Stimulated activated CD8-positive, alpha-beta memory T cell treated with anti-CD3 and anti-CD28 coated beads, Interleukin-15, amount 100 ng/mL, for 24 hours (primary cell): ENCODE results near the gene DTNB.
"Not testable (repeated sequence)": the region's sequence is repeated elsewhere in the genome, so short reads cannot be mapped to it uniquely, and the experiment has no call there.

ENCODE experiments used
- DNase-seq: peaks from one replicate; pipeline ENCODE4 v3.0.0-alpha.2; 2020; ENCODE audit warnings: low read depth

The DTNB gene

DNA sequence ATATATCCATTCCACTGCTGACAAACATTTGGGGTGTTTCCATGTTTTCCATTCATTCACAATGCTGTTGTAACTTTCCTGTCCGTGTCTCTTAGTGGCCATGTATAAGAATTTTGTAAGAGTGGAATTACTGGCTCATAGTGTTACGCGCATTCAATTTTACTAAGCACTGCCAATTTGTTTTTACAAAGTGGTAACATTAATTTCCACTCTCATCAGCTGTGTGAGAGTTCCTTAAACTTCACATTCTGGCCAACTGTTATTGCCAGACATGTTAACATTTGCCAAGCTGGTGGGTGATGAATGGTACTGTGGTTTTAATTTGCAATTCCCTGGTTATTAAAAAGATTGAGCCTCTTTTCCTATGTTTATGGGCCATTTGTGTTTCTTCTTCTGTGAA, 134.2 kb downstream of the DTNB start:
- DNase-seq, result no peak

DNA sequence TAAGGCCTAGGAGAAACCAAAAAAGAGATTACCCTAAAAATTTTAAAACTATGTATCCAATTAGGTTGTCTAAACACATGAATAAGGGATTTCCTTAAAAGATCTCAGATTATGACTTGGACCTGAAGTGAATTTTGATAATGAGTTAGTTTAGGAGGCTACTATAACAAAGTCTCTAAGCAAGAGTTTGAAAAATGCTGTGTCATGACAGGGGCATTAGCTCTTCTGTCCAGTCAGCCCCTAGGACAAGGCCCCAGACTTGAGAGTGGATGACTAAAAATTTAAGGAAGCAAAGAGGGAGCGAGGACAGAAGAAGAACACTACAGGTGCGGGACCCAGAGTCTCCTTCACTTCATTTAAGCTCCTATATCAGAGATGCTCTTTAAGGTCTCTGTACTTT, 135.9 kb downstream of the DTNB start:
- no peak for DNase-seq

DNA sequence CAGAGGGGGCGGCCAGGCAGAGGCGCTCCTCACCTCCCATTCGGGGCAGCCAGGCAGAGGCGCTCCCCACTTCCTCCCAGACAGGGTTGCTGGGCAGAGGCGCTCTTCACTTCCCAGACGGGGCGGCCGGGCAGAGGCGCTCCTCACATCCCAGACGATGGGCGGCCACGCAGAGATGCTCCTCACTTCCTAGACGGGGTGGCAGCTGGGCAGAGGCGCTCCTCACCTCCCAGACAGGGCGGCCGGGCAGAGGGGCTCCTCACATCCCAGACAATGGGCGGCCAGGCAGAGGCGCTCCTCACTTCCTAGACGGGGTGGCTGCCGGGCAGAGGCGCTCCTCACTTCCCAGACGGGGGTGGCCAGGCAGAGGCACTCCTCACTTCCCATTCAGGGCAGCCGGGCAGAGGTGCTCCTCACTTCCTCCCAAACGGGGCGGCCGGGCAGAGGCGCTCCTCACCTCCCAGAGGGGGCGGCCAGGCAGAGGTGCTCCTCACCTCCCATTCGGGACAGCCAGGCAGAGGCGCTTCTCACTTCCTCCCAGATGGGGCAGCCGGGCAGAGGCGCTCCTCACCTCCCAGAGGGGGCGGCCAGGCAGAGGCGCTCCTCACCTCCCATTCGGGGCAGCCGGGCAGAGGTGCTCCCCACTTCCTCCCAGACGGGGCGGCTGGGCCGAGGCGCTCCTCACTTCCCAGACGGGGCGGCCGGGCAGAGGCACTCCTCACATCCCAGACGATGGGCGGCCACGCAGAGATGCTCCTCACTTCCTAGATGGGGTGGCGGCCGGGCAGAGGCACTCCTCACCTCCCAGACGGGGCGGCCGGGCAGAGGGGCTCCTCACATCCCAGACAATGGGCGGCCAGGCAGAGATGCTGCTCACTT, 137.7 kb downstream of the DTNB start:
- not testable (repeated sequence) for DNase-seq

DNA sequence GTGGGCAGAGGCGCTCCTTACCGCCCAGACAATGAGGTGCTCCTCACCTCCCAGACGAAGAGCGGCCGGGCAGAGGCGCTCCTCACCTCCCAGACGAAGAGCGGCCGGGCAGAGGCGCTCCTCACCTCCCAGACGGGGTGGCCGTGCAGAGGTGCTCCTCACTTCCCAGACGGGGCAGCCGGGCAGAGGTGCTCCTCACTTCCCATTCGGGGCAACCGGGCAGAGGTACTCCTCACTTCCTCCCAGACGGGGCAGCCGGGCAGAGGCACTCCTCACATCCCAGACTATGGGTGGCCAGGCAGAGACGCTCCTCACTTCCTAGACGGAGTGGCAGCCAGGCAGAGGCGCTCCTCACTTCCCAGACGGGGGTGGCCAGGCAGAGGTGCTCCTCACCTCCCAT, 138.4 kb downstream of the DTNB start:
- DNase-seq, result not testable (repeated sequence)

DNA sequence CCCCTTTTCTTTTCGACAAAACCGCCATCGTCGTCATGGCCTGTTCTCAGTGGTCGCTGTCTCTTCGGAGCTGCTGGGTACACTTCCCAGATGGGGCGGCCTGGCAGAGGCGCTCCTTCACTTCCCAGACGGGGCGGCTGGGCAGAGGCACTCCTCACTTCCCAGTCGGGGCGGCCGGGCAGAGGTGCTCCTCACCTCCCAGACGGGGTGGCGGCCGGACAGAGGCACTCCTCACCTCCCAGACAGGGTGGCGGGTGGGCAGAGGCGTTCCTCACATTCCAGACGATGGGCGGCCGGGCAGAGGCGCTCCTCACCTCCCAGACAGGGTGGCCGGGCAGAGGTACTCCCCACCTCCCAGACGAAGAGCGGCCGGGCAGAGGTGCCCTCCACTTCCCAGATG, 138.9 kb downstream of the DTNB start:
- no peak for DNase-seq

DNA sequence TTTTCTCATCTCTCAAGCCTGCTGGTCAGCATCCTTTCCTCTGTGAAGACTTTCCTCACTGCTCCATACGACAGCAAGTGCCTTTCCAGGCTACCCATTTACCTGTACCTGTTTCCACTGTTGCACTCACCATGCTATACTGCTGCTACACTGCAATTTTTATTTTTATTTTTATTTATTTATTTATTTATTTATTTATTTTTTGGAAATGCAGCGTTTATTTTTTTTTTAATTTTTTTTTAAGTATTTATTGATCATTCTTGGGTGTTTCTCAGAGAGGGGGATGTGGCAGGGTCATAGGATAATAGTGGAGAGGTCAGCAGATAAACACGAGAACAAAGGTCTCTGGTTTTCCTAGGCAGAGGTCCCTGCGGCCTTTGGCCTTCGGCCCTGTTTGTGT, 139.6 kb downstream of the DTNB start:
- DNase-seq, result not testable (repeated sequence)

DNA sequence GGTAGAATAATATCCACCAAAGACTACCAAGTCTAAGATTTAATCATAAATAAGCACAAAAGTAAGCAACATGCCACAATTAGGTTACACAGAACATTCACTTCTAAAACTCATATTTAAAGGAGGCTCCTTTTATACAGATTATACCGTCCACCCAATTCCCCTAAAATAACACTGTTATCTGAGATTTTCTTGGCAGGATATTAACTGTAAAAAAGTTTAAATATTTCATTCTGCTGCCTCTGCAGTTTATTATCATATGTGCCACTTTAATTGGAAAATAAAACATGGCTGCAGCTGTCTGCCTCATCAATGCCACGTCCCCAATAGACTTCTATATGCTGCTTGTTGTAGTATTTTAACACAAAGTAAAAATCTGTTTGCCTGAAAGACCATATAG, 140.9 kb downstream of the DTNB start:
- DNase-seq, result no peak

DNA sequence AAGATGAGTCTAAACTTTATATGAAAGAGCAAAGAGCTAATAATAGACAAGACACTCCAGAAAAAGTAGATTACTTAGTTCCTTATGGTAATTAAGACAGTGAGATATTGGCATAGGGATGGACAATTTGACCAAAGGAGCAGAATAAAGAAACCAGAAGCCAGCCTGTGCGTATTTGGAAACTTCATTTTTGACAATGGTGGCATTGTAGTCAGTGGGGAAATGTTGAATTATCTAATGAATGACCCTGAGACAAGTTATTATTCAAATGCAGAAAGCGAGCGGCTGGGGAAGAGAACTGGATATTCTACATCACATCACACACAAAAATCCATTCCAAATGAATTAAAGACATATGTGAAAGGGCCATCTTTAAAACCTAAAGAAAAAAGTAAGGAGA, 144.3 kb downstream of the DTNB start:
- no peak for DNase-seq

DNA sequence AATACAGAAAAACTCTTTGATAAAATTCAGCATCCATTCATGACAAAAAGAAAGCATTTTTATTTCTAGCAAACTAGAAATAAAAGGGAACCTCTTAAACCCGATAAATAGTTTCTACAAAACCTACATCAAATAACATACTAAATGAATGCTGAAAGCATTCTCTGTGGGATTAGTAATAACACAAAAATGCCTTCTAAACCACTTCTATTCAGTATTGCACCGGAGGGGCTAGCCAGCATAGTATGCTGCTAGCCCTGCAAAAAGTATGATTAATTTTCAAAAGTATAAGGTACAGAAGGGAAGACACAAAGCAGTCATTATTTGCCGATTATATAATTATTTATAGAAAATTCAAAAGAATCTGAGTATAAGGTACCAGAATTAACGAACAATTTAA, 145.2 kb downstream of the DTNB start:
- DNase-seq, result no peak

DNA sequence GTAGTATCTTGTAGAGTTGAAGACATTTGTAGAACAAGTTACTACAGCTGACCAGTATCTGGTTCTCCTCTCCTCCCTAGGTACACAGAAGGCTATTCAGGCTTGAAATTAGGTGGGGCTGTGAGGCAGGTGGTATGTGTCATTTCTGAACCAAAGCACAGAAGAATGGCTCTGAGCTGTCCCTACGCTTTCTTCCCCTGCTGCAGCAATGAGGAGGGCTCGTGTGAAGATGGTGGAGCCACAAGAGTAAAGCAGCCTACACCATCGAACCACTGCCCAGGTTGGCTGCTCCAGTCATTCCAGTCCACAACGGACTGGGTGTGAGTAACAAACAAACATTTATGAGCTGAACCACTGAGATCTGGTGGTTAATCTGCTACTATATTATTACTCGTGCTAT, 148.9 kb downstream of the DTNB start:
- no peak for DNase-seq

DNA sequence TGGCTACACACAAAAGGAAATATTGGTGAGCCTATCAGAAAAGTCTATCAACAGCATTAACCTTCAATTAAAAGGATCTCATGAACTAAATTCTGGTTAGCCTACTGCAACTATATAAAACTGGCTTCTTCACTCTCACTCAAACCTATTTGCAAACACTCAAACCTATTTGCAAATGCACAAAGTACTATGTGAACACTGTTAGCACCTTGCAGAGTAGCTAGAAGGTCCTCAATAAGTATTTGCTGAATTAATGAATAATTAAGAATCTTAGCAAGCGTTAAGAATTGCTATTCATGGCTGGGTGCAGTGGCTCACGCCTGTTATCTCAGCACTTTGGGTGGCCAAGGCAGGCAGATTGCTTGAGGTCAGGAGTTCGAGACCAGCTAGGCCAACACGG, 150.3 kb downstream of the DTNB start:
- DNase-seq, result no peak

DNA sequence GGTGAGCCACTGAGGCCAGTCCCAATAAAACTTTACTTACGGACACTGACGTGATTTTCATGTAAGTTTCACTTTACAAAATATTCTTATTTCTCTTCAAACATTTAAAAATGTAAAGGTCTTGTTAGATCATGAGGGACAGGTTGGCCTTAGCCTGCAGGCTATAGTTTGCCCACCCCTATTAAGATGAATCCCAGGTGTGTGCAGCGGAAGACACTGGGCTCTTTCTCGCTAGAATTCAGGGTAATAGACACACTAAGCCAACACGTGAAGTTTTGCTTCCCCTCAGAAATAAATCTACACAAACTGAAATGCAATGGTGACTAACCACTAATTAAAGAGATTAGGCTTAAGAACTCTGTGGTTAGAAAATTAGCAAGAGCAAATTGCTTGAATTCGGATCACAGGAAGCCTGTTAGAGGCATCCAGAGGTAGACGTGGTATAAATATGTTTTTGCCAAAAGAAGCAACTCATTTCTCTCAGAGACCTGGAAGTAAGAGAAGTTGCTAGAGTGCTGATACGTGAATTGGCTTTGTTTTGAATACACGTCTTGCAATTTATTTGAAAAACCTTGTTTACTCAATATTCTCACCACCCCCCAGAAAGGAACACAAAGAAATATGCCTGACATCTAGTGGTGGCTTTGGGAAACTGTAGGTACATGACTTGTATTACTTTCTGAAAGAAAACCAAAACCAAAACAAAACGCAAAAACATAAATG, 151.6 kb downstream of the DTNB start:
- DNase-seq, result no peak

DNA sequence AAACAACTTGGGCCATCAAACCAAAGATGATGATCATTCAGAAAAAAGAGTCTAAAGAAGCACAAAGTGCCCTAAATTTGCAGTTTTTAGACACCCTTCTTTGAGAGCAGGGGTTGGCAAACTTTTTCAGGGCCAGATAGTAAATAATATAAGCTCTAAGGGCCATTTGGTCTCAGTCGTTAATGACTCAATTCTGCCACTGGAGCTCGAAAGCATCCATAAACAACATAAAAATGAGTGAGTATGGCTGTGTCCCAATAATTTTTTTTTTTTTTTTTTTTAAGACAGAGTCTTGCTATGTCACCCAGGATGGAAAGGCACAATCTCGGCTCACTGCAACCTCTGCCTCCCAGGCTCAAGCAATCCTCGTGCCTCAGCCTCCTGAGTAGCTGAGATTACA, 152.3 kb downstream of the DTNB start:
- DNase-seq, result no peak

DNA sequence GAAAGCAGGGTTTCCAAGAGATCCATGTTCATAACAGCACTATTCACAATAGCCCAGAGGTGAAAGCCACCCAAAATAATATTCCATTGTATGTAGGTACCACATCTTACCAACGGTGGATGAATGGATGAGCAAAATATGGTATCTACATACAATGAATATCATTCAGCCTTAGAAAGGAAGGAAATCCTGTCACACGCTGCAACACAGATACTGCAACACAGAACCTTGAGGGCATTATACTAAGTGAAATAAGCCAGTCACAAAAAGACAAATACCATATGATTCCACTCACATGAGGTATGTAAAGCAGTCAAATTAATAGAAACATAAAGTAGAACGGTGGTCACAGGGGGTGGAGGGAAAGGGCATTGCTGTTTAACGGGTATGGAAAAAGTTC, 155.7 kb downstream of the DTNB start:
- DNase-seq, result no peak

DNA sequence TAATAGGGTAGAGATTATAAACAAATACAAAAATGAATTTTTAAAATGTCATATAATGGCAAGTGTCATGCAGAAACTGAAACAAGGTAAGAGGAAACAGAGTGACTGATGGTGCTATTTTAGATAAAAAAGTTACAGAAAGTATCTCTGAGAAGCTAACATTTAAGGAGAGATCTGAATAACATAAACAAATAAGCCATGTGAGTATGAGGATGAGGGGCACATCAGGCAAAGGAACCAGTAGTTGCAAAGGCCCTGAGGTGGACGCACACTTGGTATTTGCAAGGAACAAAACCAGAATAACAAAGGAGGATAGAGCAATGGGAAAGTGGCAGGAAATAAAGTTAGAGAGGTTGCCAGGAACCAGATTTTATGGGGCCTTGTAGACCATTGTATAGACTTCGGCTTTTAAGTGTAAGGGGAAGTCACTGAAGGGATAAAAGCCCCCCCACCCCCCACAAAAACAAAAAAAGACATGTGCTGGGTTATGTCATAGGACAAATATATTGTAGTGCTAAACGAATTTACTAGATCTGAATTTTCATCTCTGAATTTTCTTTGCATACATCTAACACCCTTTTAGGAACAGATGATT, 159.2 kb downstream of the DTNB start:
- no peak for DNase-seq

DNA sequence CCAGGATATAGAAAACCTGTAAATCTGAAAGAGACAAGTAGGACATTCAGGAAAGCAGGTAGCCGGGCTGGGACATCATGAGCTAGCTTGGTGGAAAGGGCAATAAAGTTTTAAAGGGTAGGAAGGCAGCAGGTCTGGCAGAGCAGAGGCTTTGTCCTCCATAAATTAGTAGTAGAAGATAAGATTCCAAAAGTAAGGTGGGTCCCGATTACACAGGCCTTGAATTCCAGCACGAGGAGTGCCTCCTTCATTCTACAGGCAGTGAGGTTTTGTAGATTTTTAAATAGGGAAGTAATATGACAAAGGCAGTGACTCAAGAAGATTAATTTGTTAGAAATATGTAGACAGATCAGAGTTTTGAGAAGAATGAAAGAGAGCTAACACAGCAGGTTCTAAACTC, 160.7 kb downstream of the DTNB start:
- no peak for DNase-seq

DNA sequence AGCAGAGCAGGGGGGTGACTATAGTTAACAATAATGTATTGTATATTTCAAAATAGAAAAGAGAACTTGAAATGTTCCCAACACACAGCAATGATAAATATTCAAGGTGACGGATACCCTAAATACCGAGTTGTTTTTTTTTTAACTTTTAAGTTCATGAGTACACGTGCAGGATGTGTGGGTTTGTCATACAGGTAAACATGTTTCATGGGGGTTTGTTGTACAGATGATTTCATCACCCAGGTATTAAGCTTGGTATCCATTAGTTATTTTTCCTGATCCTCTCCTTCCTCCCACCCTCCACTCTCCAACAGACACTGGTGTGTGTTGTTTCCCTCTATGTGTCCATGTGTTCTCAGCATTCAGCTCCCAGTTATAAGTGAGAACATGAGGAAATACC, 167.2 kb downstream of the DTNB start:
- no peak for DNase-seq

DNA sequence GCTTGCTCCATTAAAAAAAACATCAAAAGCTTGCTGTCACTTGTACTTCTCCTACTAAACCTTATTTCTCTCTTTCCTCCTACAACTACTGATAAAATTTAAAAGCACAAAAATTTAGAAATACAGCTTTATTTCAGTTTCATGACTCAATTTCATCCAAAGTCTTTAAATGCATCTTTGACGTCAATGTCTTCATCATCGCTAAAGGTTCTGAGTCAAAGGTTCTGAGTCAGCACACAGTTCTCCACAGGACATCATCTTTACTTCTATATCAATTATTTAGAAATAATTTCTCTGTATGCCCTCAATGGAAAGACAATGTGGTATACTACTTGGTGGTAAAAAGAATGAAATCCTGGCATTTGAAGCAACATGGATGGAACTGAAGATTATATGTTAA, 167.8 kb downstream of the DTNB start:
- no peak for DNase-seq

DNA sequence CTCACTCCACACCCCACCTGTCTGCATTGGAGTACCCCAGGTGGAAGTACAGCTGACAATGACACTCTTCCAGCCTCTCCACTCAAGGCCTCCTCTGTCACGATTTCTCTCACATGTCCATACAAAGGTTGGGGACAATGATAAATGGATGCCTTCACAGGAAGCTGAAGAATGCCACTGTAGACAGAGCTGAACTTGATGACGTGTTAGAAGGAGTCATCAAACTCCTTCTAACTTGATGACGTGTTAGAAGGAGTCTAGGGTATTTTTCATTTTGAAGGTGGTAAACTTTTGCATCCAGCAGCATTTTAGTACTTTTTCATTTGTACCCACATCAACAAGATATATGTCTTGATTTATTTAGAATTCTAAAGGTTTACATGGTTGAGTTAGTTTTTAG, 168.2 kb downstream of the DTNB start:
- DNase-seq, result no peak

DNA sequence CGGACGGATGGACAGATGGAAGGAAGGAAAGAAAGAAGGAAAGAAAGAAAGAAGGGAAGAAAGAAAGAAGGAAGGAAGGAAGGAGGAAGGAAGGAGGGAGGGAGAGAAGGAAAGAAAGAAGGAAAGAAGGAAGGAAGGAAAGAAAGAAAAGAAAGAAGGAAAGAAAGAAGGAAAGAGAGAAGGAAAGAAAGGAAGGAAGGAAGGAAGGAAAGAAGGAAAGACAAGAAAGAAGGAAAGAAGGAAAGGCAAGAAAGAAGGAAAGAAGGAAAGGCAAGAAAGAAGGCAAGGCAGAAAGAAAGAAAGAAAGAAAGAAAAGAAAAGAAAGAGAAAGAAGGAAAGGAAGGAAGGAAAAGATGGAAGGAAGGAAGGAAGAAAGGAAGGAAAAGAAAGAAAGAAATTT, 169.1 kb downstream of the DTNB start:
- DNase-seq, result no peak

DNA sequence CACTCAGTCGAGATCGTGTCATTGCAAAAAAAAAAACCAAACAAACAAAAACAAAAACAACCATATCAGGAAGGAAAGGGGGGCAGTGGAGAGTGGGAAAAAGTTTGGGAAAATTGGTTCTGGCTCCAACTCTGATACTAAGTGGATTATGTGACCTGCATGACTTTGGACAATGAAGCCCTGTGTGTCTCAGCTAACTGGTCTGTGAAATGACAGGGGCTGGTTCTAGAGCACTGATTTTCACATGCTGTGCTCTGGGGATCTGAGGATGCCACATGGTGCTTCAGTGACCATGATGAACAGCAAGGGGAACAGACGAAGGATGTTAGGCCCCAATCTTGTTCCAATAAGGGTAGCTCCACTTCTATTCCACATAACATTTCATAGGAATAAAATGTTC, 174.2 kb downstream of the DTNB start:
- DNase-seq, result no peak

DNA sequence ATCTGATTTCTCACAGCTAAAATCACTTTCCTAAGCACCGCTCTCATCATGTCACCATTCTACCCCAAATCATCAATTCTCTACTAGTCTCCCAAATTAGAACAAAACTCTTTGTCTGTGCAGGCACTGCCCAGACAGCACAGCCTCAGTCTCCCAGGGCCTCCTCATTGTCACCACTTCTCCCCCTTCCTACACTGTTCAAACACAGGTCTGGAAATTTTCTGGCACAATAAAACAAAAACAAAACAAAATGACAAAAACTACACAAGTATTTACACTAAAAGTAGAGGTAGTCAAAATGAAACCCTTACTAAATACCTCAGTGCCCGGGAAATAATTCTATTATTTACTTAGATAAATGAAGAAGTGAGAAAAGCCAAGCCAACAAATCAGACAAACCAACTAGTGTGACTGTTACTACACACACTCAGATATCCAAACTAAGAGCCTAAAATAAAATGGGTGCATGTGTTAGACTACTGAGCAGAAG, 175.4 kb downstream of the DTNB start:
- no peak for DNase-seq
